ENCODE measurements around the gene PLEKHF1.

PLEKHF1 gene

DNA sequence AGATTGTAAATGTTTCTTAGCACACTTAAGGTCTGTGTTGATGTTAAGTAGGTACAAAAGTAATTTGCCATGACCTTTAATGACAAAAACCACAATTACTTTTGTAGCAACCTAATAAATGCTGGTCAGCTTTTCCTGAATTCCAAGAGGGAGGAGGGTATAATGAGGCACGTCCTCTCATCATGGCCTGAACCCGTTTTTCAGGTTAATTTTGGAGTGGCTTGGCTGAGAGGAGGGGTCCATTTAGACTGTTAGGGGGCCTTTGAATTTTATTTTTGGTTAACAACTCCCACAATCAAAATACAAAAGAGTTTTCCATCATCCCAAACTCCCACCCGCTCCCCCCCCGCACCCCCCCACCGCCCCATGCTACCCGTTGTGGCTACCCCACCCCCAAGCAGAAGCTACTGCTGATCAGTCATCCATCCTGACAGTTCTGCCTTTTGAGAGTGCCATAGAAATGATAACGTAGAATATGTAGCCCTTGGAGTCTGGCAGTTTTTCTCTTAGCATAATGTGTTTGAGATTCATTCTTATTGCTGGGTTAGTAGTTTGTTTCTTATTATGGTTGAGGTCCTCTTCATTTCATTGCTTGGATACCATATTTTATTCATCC, 14.4 kb upstream of the PLEKHF1 start:
- no peak for DNase-seq (ENCODE audit: low read depth, low spot score)
- ChIA-PET POLR2A (no interaction called here), CTCF (no interaction called here)
- TF ChIP-seq, protein P1, sequence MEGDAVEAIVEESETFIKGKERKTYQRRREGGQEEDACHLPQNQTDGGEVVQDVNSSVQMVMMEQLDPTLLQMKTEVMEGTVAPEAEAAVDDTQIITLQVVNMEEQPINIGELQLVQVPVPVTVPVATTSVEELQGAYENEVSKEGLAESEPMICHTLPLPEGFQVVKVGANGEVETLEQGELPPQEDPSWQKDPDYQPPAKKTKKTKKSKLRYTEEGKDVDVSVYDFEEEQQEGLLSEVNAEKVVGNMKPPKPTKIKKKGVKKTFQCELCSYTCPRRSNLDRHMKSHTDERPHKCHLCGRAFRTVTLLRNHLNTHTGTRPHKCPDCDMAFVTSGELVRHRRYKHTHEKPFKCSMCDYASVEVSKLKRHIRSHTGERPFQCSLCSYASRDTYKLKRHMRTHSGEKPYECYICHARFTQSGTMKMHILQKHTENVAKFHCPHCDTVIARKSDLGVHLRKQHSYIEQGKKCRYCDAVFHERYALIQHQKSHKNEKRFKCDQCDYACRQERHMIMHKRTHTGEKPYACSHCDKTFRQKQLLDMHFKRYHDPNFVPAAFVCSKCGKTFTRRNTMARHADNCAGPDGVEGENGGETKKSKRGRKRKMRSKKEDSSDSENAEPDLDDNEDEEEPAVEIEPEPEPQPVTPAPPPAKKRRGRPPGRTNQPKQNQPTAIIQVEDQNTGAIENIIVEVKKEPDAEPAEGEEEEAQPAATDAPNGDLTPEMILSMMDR (IDR thresholded peaks at IDR 0.05; ENCODE audit: insufficient read depth, low read length, missing control alignments), result no peak
- H3K4me3 ChIP-seq (ENCODE audit: low read depth, low read length), result no peak overlapping the region

DNA sequence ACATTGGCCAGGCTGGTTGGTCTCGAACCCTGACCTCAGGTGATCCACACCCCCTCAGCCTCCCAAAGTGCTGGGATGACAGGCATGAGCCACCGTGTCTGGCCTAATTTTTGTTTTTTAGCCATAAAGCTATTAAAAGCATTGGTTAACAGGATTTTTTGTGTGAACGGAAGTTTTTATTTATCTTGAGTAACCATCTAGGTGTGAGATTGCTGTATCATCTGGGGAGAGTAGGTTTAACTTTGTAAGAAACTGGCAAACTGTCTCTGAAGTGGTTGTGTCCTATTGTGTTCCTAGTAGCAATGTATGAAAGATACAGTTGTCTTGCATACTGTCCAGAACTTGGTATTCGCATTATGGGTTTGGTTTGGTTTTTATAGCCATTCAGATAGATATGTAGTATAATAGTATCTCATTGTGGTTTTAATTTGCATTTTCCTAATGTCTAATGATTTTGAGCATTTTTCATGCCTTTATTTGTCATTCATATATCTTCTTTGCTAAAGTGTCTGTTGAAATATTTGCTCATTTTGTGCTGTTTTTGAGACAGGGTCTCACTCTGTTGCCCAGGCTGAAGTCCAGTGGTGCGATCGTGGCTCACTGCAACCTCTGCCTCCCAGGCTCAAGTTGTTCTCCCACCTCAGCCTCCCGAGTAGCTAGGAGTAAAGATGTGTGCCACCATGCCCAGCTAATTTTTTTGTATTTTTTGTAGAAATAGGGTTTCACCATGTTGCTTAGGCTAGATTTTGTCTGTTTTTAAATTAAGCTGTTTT, 13.5 kb upstream of the PLEKHF1 start:
- H3K4me3 ChIP-seq (ENCODE audit: low read depth, low read length), result no peak overlapping the region
- TF ChIP-seq, protein P1 (IDR thresholded peaks at IDR 0.05; ENCODE audit: insufficient read depth, low read length, missing control alignments), result no peak
- ChIA-PET POLR2A (no interaction called here), CTCF (no interaction called here)
- DNase-seq (ENCODE audit: low read depth, low spot score), result no peak

DNA sequence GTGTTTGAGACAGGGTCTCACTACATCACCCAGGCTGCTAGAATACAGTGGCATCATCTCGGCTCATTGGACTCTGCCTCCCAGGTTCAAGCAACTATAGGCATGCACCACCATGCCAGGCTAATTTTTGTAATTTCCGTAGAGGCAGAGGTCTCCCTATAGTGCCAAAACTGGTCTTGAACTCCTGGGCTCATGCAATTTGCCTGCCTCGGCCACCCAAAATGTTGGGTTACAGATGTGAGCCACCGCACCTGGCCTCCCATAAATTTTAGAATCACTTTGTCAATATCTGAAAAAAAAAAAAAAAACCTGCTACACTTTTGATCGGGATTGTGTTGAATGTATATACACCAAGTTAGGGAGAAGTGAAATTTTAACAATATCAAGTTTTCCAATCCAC, 11.9 kb upstream of the PLEKHF1 start:
- no peak for DNase-seq (ENCODE audit: low read depth, low spot score)
- TF ChIP-seq, protein P1 (IDR thresholded peaks at IDR 0.05; ENCODE audit: insufficient read depth, low read length, missing control alignments), result no peak
- H3K4me3 ChIP-seq (ENCODE audit: low read depth, low read length), result no peak overlapping the region
- ChIA-PET CTCF (interaction anchor here (1.5 kb wide), 1 partner anchor 43 kb away, joined by 4 read pairs; no protein-coding TSS in a partner anchor), POLR2A (no interaction called here)

DNA sequence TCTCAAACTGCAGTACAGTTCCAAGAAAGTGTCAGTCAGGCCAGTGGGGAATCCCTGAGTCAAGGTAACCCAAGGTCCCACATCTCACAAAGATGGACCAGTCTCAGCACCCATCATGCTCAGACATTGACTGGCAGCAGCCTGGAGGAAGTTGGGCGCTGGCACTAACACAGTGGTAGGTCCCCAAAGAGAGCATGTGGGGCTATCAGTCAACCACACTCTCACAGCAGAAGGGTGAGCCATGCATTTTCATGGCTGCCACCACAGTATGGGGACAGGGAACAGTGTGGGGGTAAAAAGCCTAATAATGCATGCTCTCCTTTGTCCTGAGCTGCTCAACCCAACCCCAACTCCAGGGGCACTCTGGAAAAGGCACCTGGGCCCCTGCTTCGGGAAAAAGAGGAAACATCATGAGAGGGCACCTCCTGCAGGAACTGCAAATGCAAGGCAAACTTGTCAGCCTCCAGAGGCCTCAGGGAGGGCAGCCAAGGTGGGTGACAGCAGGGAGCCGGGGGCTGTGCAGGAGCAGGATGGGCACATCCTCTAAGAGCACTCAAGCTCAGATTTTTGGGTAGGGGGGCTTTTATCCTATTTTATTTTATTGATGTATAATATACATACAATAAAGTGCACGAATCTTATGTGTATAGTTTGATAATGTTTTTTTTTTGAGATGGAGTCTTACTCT, 9.5 kb upstream of the PLEKHF1 start:
- TF ChIP-seq, protein P1 (IDR thresholded peaks at IDR 0.05; ENCODE audit: insufficient read depth, low read length, missing control alignments), result no peak
- H3K4me3 ChIP-seq (ENCODE audit: low read depth, low read length), result no peak overlapping the region
- DNase-seq (ENCODE audit: low read depth, low spot score), result no peak
- CTCF ChIA-PET, result no interaction called here
- POLR2A ChIA-PET, result no interaction called here

DNA sequence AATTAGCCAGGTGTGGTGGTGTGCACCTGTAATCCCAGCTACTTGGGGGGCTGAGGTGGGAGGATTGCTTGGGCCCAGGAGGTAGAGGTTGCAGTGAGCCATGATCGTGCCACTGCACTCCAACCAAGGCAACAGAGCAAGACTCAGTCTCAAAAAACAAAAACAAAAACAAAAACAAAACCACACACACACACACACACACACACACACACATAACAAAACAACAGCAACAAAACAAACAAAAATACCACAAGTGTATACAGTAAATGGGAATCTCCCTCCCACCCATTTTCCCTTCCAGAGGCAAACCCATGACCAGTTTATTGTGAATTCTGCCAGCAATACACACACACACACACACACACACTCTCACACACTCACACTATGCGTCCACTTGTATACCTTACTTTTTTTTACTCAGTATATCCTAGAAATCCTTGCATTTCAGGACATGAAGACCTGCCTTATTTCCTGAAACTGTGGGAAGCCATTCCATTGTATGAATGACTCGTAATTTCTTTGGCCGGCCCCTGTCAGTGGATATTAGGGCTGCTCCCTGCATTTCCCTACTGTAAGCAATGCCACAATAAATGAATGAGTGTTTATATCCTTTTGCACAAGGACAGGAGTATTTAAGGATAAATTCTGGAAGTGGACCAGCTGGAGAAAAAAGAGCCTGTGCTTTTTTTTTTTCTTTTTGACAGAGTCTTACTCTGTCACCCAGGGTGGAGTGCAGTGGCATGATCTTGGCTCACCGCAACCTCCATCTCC, 6.9 kb upstream of the PLEKHF1 start:
- POLR2A ChIA-PET, result interaction anchor here (0.6 kb wide), 1 partner anchor 53 kb away, joined by 3 read pairs; the partner anchor contains the start of gene POP4
- no peak overlapping the region for H3K4me3 ChIP-seq (ENCODE audit: low read depth, low read length)
- CTCF ChIA-PET, result interaction anchor here (0.7 to 1.1 kb wide), 2 partner anchors 48 kb away, joined by 3 read pairs; no protein-coding TSS in a partner anchor
- TF ChIP-seq, protein P1 (IDR thresholded peaks at IDR 0.05; ENCODE audit: insufficient read depth, low read length, missing control alignments), result no peak
- DNase-seq (ENCODE audit: low read depth, low spot score), result no peak
